ENCODE data around the gene MEI1. TPM values are rescaled to one million over a fixed set of nuclear protein-coding genes. Genes with fewer than 3 reads are reported as not detected.

The MEI1 gene
- total and polyA plus RNA-seq, 9 of the 15 experiments (the other 6 are each of a cell fraction or from before 2014, with no cell fraction given) = 0.08 to 0.68 (median 0.18) TPM; not detected in 2

GRCh38 chr22:41833369-41834004 is 134.2 kb downstream of the MEI1 start (continued):
- no peak for TF ChIP-seq ELK3 (CRISPR knock-in tag; IDR thresholded peaks at IDR 0.05)
- TF ChIP-seq, protein P1, sequence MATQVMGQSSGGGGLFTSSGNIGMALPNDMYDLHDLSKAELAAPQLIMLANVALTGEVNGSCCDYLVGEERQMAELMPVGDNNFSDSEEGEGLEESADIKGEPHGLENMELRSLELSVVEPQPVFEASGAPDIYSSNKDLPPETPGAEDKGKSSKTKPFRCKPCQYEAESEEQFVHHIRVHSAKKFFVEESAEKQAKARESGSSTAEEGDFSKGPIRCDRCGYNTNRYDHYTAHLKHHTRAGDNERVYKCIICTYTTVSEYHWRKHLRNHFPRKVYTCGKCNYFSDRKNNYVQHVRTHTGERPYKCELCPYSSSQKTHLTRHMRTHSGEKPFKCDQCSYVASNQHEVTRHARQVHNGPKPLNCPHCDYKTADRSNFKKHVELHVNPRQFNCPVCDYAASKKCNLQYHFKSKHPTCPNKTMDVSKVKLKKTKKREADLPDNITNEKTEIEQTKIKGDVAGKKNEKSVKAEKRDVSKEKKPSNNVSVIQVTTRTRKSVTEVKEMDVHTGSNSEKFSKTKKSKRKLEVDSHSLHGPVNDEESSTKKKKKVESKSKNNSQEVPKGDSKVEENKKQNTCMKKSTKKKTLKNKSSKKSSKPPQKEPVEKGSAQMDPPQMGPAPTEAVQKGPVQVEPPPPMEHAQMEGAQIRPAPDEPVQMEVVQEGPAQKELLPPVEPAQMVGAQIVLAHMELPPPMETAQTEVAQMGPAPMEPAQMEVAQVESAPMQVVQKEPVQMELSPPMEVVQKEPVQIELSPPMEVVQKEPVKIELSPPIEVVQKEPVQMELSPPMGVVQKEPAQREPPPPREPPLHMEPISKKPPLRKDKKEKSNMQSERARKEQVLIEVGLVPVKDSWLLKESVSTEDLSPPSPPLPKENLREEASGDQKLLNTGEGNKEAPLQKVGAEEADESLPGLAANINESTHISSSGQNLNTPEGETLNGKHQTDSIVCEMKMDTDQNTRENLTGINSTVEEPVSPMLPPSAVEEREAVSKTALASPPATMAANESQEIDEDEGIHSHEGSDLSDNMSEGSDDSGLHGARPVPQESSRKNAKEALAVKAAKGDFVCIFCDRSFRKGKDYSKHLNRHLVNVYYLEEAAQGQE (IDR thresholded peaks at IDR 0.05; ENCODE audit: borderline replicate concordance) = no peak
- TF ChIP-seq, protein P1 (CRISPR knock-in tag; IDR thresholded peaks at IDR 0.05; ENCODE audit: low read depth) = no peak
- TF ChIP-seq CREB3 (tag; conservative IDR thresholded peaks at IDR 0.05; ENCODE audit: low read depth) = no peak
- TF ChIP-seq E2F6 (IDR thresholded peaks at IDR 0.05; ENCODE audit: borderline replicate concordance in 1 of 2, extremely low read depth in 1 of 2, insufficient read depth in 1 of 2, insufficient read length in 1 of 2, low read depth in 1 of 2, low read length in 1 of 2, poor library complexity in 1 of 2, severe bottlenecking in 1 of 2) = peak; percentile 79 to 92
- no peak for TF ChIP-seq KLF16 (IDR thresholded peaks at IDR 0.05)
- no peak for TF ChIP-seq ZNF41 (CRISPR knock-in tag; conservative IDR thresholded peaks at IDR 0.05)
- peak; percentile 32 for TF ChIP-seq CXXC5 (CRISPR knock-in tag; IDR thresholded peaks at IDR 0.05)
- TF ChIP-seq, protein P2, sequence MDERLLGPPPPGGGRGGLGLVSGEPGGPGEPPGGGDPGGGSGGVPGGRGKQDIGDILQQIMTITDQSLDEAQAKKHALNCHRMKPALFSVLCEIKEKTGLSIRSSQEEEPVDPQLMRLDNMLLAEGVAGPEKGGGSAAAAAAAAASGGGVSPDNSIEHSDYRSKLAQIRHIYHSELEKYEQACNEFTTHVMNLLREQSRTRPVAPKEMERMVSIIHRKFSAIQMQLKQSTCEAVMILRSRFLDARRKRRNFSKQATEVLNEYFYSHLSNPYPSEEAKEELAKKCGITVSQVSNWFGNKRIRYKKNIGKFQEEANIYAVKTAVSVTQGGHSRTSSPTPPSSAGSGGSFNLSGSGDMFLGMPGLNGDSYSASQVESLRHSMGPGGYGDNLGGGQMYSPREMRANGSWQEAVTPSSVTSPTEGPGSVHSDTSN (CRISPR knock-in tag; IDR thresholded peaks at IDR 0.05; ENCODE audit: low read depth) = no peak
- TF ChIP-seq, protein P2 (tag; conservative IDR thresholded peaks at IDR 0.05; ENCODE audit: low read depth) = no peak
- TF ChIP-seq E2F1 (CRISPR knock-in tag; IDR thresholded peaks at IDR 0.05) = no peak

Measured in K562 (cell line).